Loucy (cell line): ENCODE measurements around the gene RBP2.

Experiments used
- H2AFZ ChIP-seq: fragments of 200-600 bp; sonication (generic); 2 replicates; pipeline ENCODE4 v1.6.0; 2016; ENCODE audit warnings: antibody characterized with exemption, mild to moderate bottlenecking, low read length, moderate library complexity
- H3F3A ChIP-seq: fragments of 200-600 bp; 2 replicates; pipeline ENCODE4 v1.6.0; 2016; ENCODE audit warnings: antibody characterized with exemption, low read depth, mild to moderate bottlenecking
- H3K27me3 ChIP-seq: fragments of 200-600 bp; sonication (generic); 2 replicates; pipeline ENCODE4 v1.6.1; 2014; ENCODE audit warnings: low read length, mild to moderate bottlenecking; ENCODE audit not compliant: insufficient read depth, poor library complexity, severe bottlenecking
- H3K36me3 ChIP-seq: fragments of 200-600 bp; sonication (generic); 2 replicates; pipeline ENCODE4 v1.6.1; 2016; ENCODE audit warnings: low read length; ENCODE audit not compliant: insufficient read depth
- H3K4me1 ChIP-seq: fragments of 200-600 bp; sonication (generic); 2 replicates; pipeline ENCODE4 v1.5.1; 2014; ENCODE audit warnings: low read length, mild to moderate bottlenecking; ENCODE audit not compliant: insufficient read depth, poor library complexity, severe bottlenecking
- H3K4me2 ChIP-seq: fragments of 200-600 bp; sonication (generic); 2 replicates; pipeline ENCODE4 v1.6.0; 2014; ENCODE audit warnings: antibody characterized with exemption, low read length, low read depth, mild to moderate bottlenecking; ENCODE audit not compliant: poor library complexity, severe bottlenecking
- H3K4me3 ChIP-seq: fragments of 200-600 bp; sonication (generic); 2 replicates; pipeline ENCODE4 v1.5.1; 2014; ENCODE audit warnings: low read length, mild to moderate bottlenecking, mixed read lengths; ENCODE audit not compliant: poor library complexity, severe bottlenecking
- H3K79me2 ChIP-seq: fragments of 200-600 bp; sonication (generic); 2 replicates; pipeline ENCODE4 v1.6.1; 2014; ENCODE audit warnings: low read length; ENCODE audit not compliant: insufficient read depth
- H3K9ac ChIP-seq: fragments of 200-600 bp; sonication (generic); 2 replicates; pipeline ENCODE4 v1.6.0; 2014; ENCODE audit warnings: mild to moderate bottlenecking, low read depth, low read length, moderate library complexity; ENCODE audit not compliant: poor library complexity, severe bottlenecking
- H3K9me2 ChIP-seq: fragments of 200-600 bp; sonication (generic); replicated peaks from 2 replicates; pipeline ENCODE4 v1.6.1; 2016; ENCODE audit warnings: low read depth, low read length, mixed read lengths
- H3K9me3 ChIP-seq: fragments of 200-600 bp; sonication (generic); 2 replicates; pipeline ENCODE4 v1.6.1; 2014; ENCODE audit warnings: mild to moderate bottlenecking, antibody characterized with exemption, low read length, low read depth; ENCODE audit not compliant: insufficient read depth
- H4K20me1 ChIP-seq: fragments of 200-600 bp; sonication (generic); 2 replicates; pipeline ENCODE4 v1.6.0; 2014; ENCODE audit warnings: antibody characterized with exemption, low read length, mild to moderate bottlenecking; ENCODE audit not compliant: insufficient read depth, poor library complexity, severe bottlenecking
- EZH2phosphoT487 ChIP-seq: fragments of 200-600 bp; IDR thresholded peaks from 2 replicates; pipeline ENCODE4 v1.6.1; 2018; ENCODE audit warnings: antibody characterized with exemption, mild to moderate bottlenecking, moderate library complexity, borderline replicate concordance
- TF ChIP-seq, protein P1 (sequence below): fragments of 200-600 bp; sonication (generic); conservative IDR thresholded peaks from 2 replicates; pipeline ENCODE4 v1.5.1; 2014; ENCODE audit warnings: mild to moderate bottlenecking, antibody characterized with exemption, low read length

The RBP2 gene

DNA sequence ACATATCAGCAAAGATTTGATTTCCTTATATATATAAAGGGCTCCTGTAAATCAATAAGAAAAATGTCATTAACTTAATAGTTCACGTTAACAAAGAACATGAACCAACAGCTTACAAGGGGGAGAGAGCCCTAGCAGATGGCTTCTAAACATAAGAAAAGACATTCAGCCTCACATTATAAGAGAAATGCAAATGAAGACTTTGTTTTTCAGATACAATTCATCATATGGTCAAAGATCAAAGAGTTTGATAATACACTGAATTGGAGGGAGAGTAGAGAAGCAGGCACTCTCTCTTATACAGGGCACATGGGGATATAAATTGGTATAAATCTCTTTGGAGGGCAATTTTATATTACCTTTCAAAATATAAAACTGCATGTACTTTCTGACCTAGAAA lies 21.1 kb downstream of the RBP2 start:
- TF ChIP-seq EZH2phosphoT487: no peak
- TF ChIP-seq, protein P1, sequence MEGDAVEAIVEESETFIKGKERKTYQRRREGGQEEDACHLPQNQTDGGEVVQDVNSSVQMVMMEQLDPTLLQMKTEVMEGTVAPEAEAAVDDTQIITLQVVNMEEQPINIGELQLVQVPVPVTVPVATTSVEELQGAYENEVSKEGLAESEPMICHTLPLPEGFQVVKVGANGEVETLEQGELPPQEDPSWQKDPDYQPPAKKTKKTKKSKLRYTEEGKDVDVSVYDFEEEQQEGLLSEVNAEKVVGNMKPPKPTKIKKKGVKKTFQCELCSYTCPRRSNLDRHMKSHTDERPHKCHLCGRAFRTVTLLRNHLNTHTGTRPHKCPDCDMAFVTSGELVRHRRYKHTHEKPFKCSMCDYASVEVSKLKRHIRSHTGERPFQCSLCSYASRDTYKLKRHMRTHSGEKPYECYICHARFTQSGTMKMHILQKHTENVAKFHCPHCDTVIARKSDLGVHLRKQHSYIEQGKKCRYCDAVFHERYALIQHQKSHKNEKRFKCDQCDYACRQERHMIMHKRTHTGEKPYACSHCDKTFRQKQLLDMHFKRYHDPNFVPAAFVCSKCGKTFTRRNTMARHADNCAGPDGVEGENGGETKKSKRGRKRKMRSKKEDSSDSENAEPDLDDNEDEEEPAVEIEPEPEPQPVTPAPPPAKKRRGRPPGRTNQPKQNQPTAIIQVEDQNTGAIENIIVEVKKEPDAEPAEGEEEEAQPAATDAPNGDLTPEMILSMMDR: no peak
- Histone ChIP-seq H2AFZ (no peak overlapping the region), H3K4me3 (no peak overlapping the region), H3K9me2 (no peaks in the 10 kb centered on the region), H3K4me1 (no peaks in the 10 kb centered on the region), H3K79me2 (no peaks in the 10 kb centered on the region), H3K9ac (no peak overlapping the region), H4K20me1 (no peaks in the 10 kb centered on the region), H3K27me3 (no peaks in the 10 kb centered on the region), H3K4me2 (no peak overlapping the region), H3K9me3 (no peaks in the 10 kb centered on the region), H3K36me3 (no peaks in the 10 kb centered on the region), H3F3A (no peaks in the 10 kb centered on the region)

DNA sequence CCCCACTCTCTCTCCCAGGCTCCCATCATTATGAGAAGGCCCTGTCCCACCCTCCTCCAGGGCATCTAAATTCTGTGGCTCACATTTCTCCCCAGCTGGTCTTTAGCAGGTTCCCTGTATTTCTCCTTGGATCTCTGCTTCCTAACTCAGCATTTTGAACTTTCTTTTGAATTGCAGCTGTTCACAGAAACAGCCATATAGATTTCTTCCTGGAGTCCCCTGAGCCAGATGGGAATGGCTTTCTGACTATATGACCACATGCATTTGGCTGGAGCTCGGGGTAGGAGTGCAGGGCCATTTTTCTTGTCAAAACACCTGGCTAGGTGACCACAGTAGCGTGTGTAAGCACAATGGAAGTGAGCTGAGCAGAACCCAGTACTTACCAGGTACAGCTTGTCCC lies 22.0 kb downstream of the RBP2 start:
- Histone ChIP-seq H3K79me2 (no peaks in the 10 kb centered on the region), H3K4me3 (no peak overlapping the region), H3K9me3 (no peaks in the 10 kb centered on the region), H3K4me1 (no peaks in the 10 kb centered on the region), H3K36me3 (no peaks in the 10 kb centered on the region), H3K27me3 (no peaks in the 10 kb centered on the region), H3K9me2 (no peaks in the 10 kb centered on the region), H3F3A (no peaks in the 10 kb centered on the region), H4K20me1 (no peaks in the 10 kb centered on the region), H2AFZ (no peak overlapping the region), H3K9ac (no peak overlapping the region), H3K4me2 (no peak overlapping the region)
- no peak for TF ChIP-seq EZH2phosphoT487
- TF ChIP-seq, protein P1: no peak

DNA sequence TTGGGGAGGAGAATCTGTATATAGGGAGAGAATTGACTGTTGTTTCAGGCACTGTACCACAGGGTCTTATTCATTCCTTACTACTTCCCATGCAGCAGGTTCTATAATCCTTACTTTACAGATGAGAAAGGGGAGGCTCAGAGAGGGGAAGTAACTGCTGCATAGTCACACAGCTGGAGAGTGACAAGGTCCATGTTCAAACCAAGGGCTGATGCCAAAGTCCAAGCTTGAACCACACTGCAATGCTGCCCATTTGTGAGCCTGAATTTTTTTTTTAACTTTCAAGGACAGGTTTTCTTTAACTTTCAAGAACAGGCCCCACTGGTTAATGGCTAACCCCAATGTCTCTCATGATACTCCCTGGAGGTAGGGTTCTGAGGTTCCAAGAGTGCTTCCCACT lies 26.2 kb downstream of the RBP2 start:
- Histone ChIP-seq H3K9me2 (no peaks in the 10 kb centered on the region), H3K9ac (no peak overlapping the region), H3K27me3 (no peaks in the 10 kb centered on the region), H3K9me3 (no peaks in the 10 kb centered on the region), H3K4me1 (no peaks in the 10 kb centered on the region), H3F3A (no peaks in the 10 kb centered on the region), H3K4me2 (no peak overlapping the region), H3K79me2 (no peaks in the 10 kb centered on the region), H3K36me3 (no peaks in the 10 kb centered on the region), H4K20me1 (no peaks in the 10 kb centered on the region), H2AFZ (no peak overlapping the region), H3K4me3 (no peak overlapping the region)
- TF ChIP-seq, protein P1: no peak
- no peak for TF ChIP-seq EZH2phosphoT487
